Fibroblast of peridontal ligament (primary cell): Measurements from ENCODE around the gene MICU1.
"Not testable (repeated sequence)": the region's sequence is repeated elsewhere in the genome, so short reads cannot be mapped to it uniquely, and the experiment has no call there.

Experiments
- DNase-seq: peaks from one replicate; pipeline ENCODE4 v3.0.0-alpha.2; 2010; ENCODE audit errors: extremely low read depth

MICU1 gene

DNA sequence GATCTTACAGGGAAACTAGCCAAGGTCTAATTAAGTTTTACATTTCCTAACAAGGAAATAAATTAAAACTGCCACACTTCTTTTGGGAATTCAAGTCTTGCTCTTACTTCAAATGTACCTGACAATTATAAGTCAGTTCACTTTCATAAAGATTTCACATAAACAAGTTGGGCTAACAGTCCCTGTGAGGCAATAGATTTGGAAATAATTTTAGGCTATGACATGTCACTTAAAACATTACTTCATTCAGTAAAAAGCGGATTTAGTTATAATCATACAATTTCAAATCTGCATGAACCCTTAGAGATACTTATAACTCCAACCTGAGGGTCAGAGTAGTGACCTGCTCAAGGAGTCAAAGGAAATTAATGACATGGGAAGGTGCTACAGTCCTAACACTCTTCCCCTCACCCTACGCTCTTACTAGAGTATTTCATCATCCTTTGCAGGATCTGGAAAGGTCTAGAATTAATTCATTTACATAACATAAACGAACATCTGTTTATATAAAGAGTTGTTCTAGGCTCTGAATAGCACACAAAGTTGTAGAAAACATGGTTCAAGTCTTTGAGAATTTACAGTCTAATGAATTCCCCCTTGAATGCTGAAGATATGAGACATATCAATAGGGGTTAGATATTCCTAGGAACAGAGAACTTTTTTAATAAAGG is 238.8 kb downstream of the MICU1 start:
- DNase-seq: peak; percentile 17

DNA sequence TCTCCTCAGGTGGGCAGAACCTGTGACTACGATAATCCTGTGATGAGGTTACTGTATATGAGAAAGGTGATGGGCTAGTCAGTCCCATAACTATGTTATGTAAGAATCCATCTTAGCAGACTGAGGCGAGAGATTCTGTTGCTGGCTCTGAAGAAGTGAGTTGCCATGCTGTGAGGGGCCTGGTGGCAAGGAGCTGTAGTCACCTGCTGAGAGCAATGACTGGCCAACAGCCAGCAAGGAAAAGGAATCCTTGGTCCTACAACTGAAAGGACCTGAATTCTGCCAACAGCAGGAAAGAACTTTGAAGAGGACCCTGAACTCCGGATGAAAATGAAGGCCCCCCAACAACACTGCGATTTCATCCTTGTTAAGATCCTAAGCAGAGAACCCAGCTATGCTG is 240.2 kb downstream of the MICU1 start:
- no peak for DNase-seq

DNA sequence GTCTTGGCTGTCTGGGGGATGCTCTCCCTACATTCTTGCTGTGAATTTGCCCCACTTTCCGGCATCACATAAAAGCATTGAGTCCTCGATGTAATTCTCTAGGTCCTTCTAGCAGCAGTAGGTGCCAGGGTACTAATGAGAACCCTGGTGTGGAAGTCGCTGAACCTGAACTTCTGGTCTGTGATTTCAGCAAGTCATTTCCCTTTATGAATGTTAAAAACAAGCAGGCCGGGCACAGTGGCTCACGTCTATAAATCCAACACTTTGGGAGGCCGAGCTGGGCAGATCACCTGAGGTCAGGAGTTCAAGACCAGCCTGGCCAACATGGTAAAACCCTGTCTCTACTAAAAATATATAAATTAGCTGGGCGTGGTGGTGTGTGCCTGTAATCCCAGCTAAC is 240.9 kb downstream of the MICU1 start:
- DNase-seq: not testable (repeated sequence)

DNA sequence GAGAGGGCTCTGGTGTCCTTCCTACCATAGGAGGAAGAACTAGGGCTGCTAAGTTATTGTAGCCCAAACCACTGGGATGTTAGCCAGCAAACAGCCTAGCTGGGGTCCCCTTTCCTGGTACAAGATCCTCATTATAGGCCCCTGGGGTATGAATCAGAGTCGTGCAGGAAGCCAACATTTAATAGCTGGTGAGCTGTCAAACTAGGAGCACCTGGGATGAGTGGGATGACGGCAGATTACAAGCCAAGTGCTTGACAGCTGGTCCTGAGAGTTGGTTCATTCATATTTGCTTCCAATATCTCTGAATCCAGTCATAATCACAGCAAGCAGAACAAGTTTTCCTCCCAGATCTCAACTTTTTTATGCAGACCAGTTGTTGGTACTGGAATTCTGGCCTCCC is 246.1 kb downstream of the MICU1 start:
- no peak for DNase-seq

DNA sequence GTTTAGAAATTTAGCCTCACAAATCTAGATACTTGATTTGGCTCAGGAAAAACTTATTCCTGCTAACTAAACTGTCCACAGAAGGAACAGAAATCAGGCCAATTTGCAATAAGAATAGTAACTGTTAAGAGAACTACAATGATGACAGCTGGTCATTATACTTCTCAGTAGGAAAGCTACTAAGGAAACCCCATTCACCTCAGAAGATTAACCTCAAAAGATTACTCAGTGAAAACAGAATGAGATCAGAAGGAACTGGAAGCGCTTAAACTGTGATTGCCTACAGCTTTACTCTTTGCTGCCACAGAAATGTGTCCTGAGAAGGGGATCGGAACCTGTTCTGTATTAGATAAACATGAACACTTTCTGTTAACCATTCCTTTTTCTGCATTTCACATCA is 246.8 kb downstream of the MICU1 start:
- no peak for DNase-seq

DNA sequence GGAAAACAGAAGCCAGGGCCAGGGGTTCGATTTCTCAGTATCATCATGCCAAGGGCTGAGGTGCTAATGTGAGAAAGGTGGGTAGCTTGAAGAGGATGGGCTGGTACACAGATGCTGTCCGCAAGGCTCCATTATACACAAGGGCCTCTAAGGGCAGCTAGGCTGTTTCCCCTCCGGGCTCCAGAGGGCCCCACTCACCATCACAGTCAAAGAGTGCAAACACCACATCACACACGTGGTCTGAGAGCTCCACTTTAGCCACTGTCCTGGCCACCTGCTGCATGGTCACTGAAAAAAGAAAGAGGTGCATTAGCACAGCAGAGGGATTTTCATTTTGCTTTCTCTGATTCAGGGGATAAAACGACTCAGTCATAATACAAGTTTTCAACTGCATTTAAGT is 250.3 kb downstream of the MICU1 start:
- DNase-seq: no peak

DNA sequence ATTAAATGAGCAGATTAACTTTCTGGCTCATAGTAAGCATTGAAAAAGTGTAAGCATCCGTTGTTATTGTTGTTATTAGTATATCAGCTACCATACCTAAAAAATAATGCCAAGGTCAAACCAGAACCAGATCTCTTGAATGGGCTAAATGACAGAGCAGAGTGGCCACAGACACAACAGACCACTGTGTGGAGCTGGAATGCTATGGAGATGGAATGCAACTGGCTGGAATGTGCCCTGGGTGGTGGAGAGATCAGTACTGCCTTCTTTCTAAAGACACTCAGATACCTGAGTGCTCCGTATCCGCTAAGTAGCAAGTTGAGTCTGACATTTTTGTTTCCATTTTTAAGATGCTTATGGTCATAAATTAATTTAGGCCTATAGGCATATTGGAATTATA is 250.7 kb downstream of the MICU1 start:
- no peak for DNase-seq

DNA sequence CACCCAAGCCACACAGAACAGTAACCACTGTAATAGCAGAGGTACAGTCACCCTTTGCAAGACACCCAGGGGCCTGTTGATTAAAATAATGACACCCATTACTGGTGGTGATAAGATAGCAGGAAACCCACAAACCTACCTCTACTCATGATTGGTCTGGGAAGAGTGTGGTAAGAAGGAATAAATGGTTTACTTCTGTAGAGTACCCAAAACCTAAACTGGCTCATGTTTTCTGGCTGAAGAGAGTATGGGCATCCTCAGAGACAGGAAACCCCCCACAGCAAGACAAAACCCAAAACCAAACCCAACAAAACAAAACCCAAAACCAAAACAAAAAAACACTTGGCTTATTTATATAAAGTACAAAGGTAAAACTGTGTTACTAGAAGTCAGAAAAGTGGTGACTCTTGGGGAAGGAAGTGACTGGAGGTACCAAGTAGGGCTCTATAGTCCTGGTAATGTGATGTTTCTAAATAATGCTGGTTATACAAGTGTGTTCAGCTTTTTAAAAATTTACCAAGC is 255.6 kb downstream of the MICU1 start:
- no peak for DNase-seq

DNA sequence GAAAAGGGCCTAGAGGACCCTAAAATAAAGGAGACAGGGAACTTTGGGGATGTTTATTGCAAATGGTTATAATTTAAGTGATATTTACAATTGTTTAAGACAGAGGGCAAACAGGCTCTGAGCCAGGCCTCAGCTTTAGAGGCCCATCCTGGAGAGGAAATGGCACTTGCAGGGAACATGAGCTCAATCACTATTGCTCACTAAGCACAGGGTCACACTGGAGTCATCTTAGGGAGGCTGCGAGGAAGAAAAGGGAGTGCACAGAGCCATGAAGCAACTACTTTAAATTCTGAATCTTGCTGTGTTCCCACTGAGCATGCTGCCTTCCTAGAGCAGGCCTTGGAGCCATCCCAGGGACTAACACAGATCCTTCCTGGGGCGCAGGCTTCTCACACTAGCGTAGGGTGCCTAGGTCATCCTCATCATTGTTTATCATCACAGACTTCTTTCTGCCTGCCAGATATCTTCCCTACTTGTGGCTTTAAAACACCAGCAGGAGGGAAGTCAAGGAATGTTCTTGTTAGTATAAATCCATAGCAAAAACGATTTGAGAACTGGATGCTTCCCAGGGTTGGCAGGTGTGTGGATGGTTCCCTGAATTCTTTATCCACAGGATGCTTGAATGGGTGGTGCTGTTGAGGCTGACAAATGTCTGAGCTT is 258.4 kb downstream of the MICU1 start:
- DNase-seq: no peak

DNA sequence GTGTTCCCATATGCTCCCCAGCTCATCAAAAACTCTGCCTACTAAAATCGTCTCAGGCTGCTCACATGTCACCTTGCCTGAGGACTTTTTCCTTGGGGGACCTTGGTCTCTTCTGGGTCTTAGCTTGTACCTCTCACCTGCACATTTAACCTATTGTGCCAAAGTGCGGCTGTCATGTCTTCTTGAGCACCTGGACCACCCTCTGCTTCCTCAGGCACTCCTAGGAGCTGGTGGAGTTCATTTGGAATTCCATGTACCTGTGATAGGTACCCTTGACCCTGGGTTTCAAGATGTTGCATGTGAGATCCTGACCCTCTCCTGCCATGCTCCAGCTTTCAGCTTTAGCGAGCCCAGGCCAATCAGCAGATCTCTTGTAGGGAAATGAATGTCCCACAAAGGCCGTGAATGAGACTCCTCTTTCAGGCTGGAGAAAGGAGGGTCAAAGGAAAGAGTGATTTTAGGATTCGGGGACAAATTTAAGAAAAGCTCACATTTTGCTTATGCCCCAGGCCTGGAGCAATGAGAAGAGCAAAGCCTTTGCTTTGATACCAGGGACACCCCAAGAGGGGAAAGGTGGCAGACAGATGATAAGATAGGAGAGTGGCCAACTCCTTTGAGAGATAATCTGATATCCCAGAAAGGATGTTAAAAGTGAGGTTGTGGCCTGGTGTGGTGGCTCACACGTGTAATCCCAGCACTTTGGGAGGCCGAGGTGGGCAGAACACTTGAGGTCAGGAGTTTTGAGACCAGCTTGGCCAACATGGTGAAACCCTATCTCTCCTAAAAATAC is 260.6 kb downstream of the MICU1 start:
- DNase-seq: no peak

DNA sequence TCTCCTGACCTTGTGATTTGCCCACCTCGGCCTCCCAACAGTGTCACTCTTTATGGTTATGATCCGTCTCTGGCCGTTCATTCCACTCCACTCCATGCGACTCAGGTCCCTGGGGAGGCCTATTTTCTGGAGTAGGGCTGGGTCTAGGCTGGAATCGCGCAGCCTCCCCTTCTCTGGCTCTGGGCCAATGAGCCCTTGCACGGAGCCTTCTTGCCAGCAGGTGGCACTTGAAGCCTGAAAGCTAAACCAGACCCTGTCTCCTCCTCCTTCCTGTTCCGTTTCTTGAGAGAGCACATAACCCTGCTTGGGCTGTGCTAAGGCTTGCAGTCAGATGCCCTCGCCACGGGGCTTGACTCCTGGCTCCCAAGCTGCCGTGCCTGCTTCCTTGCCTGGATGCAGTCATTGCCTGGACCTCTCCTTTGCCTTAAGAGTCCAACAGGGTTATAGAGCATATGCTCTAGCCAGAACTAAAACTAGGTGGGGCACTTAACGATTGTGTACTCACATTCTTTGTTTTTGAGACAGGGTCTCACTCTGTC is 261.6 kb downstream of the MICU1 start:
- DNase-seq: peak; percentile 97

DNA sequence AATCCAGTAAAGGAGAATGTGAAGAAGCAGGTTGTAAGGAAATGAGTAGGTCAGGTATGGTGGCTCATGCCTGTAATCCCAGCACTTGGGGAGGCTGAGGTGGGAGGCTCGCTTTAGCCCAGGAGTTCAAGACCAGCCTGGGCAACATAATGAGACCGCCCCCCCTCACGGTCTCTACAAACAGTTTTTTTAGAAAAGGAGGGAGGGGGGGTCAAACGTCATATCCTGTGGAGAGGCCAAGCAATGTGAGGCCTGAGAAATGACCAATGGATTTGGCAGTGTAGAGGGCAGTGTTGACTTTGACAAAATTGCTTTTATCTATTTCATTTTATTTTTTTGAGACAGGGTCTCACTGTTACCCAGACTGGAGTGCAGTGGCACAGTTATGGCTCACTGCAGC is 268.9 kb downstream of the MICU1 start:
- no peak for DNase-seq

DNA sequence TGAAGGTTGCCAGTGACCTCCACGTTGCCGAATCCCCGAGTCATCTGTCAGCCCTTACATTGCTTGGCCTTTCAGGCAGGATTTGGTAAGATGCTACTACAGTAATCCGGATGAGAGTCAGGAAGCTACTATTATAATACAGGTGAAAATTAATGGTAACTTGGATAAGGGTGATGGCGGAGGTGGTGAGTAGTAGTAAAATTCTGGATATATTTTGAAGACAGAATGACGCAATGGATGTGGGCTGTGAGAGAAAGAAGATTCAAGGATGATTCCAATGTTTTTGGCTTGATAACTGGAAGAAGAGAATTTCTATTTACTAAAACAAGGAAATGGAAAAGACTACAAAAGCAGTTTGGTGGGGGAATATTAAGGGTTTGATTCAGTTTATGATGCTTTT is 269.8 kb downstream of the MICU1 start:
- DNase-seq: no peak

DNA sequence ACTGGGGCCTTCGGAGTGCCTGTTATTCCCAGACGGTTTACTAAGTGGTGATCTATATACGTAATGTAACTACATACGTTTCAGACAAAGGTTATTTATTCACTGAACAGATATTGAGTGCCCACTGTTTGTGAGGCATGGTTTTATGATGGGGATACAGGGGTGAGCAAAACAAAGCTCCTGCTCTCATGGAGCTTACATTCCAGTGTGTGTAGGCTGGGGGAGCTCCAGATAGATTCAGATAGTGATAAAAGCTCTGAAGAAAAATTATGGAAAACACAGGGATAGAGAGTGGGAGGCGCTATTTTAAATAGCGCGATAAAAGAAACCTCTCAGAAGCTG is 270.7 kb downstream of the MICU1 start:
- no peak for DNase-seq

DNA sequence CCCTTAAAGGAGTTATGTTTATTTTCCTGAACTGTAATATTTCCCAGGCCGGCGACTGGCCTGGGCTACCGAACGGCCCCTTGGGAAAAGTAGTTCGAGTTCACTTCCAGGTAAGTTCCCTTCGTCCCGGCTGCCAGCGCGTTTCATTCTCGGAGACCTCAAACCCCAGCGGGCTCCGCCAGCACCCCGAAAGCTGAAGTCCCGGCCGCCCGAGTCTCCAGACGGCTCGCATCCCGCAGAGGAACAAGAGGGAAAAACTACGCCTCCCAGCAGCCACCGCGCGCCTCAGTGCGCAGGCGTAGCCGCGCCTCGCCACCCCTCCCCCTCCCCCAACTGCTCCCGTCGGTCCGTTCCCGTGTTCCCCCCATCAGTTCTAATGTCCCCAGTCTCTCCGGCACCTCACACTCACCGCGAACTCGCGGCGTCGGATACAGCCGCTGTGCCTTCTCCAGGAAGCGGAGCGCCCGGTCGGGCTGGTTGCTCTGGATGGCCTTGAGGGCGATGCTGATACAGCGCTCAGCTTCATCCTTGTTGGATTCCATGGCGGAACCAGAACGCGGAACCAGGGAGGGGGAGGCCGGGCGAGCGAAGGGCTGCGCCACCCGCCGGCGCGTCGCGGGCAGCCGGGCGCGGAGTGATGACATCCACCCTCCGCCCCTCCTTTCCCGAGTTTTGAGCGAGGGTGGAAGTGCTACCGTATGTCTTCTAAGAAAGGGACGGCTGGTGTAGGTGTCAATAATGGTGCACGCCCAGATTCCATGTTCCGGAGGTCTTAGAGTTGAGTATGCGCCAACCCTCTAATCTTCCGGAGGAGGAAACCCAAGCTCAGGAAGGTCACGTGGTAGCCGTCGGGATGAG is 271.3 kb downstream of the MICU1 start, which contains the start of gene DNAJB12:
TSS of gene DNAJB12 (minus strand) at position 564 of the 858 bp plus-strand sequence. CDS start at position 542, 22 bp downstream.
- peak; percentile 92 for DNase-seq

DNA sequence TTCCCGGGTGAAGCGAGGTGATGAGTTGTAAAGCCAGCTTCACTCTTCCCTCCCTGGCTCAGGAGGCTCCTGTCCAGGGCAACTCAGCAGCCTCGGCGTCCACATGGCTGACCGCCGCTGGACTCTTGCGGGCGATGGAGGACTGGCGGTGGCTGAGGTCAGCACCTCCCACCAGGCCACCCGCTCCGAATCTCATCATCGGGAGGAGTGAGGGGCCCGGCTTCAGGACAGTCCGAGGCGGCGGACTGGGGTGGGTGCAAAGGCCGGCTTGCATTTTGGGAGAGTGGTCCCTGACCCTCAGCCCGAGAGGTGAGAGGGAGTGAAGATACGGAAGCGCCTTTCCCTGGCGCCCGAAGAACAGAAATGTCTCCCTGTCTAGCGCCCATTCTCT is 271.9 kb downstream of the MICU1 start:
- DNase-seq: no peak

DNA sequence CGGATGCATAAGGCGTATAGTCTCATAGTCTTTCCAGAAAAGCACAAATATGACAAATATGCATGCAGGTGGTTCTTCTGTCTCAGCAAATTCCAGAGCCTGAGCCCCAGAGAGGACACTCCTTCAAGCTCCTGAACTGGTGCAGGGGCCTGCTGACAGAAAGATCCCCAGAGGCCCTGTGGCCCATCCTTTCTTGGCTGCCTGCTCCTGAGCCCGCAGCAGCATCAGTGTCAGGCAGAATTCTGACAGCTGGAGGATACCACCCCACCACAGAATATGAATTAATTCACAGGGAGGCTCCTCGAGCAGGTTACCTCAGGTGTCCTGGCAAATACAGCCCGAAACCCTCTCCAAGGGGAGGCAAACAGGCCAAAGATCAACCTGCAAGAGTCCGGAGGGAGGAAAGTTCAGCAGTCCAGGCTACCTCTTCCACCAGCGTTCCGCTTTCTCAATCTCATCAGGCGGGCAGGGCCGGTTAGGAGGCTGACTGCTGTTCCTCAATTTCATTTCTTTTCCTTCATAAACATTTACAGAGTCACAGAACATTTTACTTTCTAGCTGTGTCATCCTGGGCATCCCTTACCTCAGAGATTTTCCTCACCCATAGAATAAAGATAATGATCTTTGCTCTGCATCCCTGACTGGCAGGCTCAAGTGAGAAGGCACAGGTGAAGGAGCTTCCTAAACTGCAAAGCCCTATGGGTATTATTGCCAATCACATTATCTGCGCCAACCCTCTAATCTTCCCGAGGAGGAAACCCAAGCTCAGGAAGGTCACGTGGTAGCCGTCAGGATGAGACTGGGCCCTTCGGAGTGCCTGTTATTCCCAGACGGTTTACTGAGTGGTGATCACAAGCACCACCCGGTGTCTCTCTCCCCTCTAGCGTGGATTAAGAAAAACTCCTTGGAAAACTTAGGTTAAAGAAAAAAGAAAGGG is 272.6 kb downstream of the MICU1 start:
- peak; percentile 41 for DNase-seq

DNA sequence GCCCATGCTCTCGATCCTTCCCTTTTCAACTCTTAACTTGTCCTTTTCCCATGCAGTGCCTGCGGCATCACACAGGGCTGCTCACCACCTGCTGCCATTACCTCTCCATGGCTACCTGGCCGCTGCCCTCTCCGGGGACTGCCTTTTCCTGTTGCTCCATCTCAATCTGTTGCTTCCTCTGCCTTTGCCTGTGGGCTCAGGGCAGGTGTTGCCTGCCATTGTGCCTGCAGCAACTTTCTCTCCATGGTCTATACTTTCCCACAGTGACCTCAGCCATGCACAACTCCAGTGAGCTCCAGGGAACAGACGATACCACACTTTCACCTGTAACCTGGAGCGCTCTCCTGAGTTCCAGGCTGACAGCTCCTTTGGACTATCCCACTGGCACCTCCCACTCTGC is 274.4 kb downstream of the MICU1 start:
- no peak for DNase-seq

DNA sequence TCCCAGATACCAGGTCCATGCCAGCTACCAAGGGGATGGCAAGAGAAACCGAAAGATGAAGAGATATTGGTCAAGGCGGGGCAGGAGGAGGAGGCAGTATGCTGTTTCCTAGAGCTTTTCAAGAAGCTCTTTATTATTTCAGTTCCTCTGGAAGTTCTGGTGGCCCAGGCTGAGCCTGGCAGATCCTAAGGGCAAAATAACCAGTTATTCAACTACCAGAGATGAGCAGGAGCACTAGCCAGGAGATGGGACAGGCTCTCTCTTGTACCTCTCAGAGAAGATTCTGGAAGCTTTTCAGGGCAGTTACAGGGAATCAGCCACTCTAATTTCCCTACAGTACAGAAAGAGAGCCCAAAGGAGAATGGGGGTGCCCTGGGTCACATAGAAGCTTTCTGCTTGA is 276.4 kb downstream of the MICU1 start:
- no peak for DNase-seq

DNA sequence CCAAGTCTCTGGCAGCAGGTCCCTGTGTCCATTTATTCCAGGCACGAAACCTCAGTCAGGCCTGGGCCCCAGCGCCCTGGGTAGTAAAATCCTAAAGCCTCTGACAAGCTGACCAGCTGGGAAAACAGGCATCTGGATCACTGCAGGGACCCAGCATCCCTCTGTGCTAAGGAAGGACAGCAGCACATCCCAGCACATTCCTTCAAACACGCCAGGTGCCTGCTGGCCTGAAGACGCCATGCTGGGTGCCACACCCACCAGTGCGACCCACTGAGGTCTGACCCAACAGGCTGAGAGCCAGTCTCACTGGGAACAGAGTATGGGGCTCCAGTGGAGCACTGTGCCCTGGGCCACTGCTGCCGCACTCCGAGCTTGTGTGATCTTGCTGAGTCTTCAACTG is 277.6 kb downstream of the MICU1 start:
- DNase-seq: no peak
